GM19395 (cell line): ENCODE results near the gene SLC25A6.
"Not testable (repeated sequence)": the region's sequence is repeated elsewhere in the genome, so short reads cannot be mapped to it uniquely, and the experiment has no call there.

Experiments
- ATAC-seq: cut with Tn5 transposase; IDR thresholded peaks from one replicate; pipeline ENCODE4 v1.9.1; 2021; ENCODE audit warnings: mild to moderate bottlenecking, moderate library complexity; ENCODE audit not compliant: unreplicated experiment

SLC25A6 gene

GRCh38 chrX:1416327-1416784 lies 24.4 kb upstream of the SLC25A6 start:
- ATAC-seq: no peak

- ATAC-seq: no peak
Measured at GRCh38 chrX:1412551-1413161, 20.7 kb upstream of the SLC25A6 start.

GRCh38 chrX:1411326-1411725 lies 19.4 kb upstream of the SLC25A6 start:
- no peak for ATAC-seq

- no peak for ATAC-seq
Measured at GRCh38 chrX:1407035-1407434, 15.1 kb upstream of the SLC25A6 start.

- ATAC-seq: not testable (repeated sequence)
Measured at GRCh38 chrX:1405769-1406168, 13.9 kb upstream of the SLC25A6 start.

GRCh38 chrX:1403867-1404266 lies 12.0 kb upstream of the SLC25A6 start:
- ATAC-seq: not testable (repeated sequence)

GRCh38 chrX:1403228-1403627 lies 11.3 kb upstream of the SLC25A6 start:
- no peak for ATAC-seq

- no peak for ATAC-seq
Measured at GRCh38 chrX:1401611-1402430, 9.9 kb upstream of the SLC25A6 start.

- no peak for ATAC-seq
Measured at GRCh38 chrX:1400742-1401471, 9.0 kb upstream of the SLC25A6 start.

GRCh38 chrX:1400049-1400448 lies 8.1 kb upstream of the SLC25A6 start:
- ATAC-seq: no peak

- ATAC-seq: no peak
Measured at GRCh38 chrX:1398431-1399340, 6.8 kb upstream of the SLC25A6 start.

- ATAC-seq: no peak
Measured at GRCh38 chrX:1397441-1398270, 5.7 kb upstream of the SLC25A6 start.

- no peak for ATAC-seq
Measured at GRCh38 chrX:1397001-1397400, 5.1 kb upstream of the SLC25A6 start.

- no peak for ATAC-seq
Measured at GRCh38 chrX:1395646-1396216, 3.8 kb upstream of the SLC25A6 start.

- ATAC-seq: no peak
Measured at GRCh38 chrX:1394731-1395501, 3.0 kb upstream of the SLC25A6 start.

- no peak for ATAC-seq
Measured at GRCh38 chrX:1393871-1394615, 2.1 kb upstream of the SLC25A6 start.

GRCh38 chrX:1392376-1393068 lies 609 bp upstream of the SLC25A6 start:
- ATAC-seq: peak; percentile 31

GRCh38 chrX:1391370-1391706 lies 575 bp downstream of the SLC25A6 start:
- ATAC-seq: no peak
